Activated naive CD4-positive, alpha-beta T cell treated with anti-CD3 and anti-CD28 coated beads, Interleukin-2, amount 50 U/mL, for 24 hours (primary cell): ENCODE results near the gene XPNPEP2.

Source experiments
- H3K27ac Mint-ChIP-seq: one replicate; pipeline ENCODE4 v1.8.0; 2021; ENCODE audit warnings: mild to moderate bottlenecking, mixed read lengths
- H3K27me3 Mint-ChIP-seq: one replicate; pipeline ENCODE4 v1.8.0; 2021; ENCODE audit warnings: mixed read lengths
- H3K36me3 Mint-ChIP-seq: one replicate; pipeline ENCODE4 v1.8.0; 2021; ENCODE audit warnings: mixed read lengths
- H3K4me1 Mint-ChIP-seq: one replicate; pipeline ENCODE4 v1.8.0; 2021; ENCODE audit warnings: mixed read lengths
- H3K4me3 Mint-ChIP-seq: one replicate; pipeline ENCODE4 v1.8.0; 2021; ENCODE audit warnings: mild to moderate bottlenecking, mixed read lengths
- H3K9me3 Mint-ChIP-seq: one replicate; pipeline ENCODE4 v1.8.0; 2021; ENCODE audit warnings: mixed read lengths

Gene XPNPEP2

GRCh38 chrX:129777218-129778030, 38.6 kb downstream of the XPNPEP2 start:
- Mint-ChIP-seq H3K4me1 (peaks cover 59% of the 10 kb centered on the region), H3K36me3 (peaks cover 2% of the 10 kb centered on the region), H3K27me3 (no peaks in the 10 kb centered on the region), H3K4me3 (peak overlapping the region; percentile 90), H3K9me3 (no peaks in the 10 kb centered on the region), H3K27ac (peak overlapping the region; percentile 97)

GRCh38 chrX:129779086-129779672, 40.4 kb downstream of the XPNPEP2 start:
- H3K9me3 Mint-ChIP-seq, result no peaks in the 10 kb centered on the region
- H3K36me3 Mint-ChIP-seq, result peaks cover 10% of the 10 kb centered on the region
- H3K4me3 Mint-ChIP-seq, result peak overlapping the region; percentile 91
- H3K4me1 Mint-ChIP-seq, result peaks cover 59% of the 10 kb centered on the region
- H3K27ac Mint-ChIP-seq, result peak overlapping the region; percentile 86
- H3K27me3 Mint-ChIP-seq, result no peaks in the 10 kb centered on the region

GRCh38 chrX:129779747-129780146, 41.0 kb downstream of the XPNPEP2 start, which contains the start of gene SASH3:
Gene SASH3, plus strand, starts transcription at chrX:129779949. Its CDS starts 149 bp downstream, at chrX:129780098.
- peaks cover 58% of the 10 kb centered on the region for H3K4me1 Mint-ChIP-seq
- no peaks in the 10 kb centered on the region for H3K9me3 Mint-ChIP-seq
- no peaks in the 10 kb centered on the region for H3K27me3 Mint-ChIP-seq
- H3K4me3 Mint-ChIP-seq, result peak within 1 kb of the TSS; percentile 91
- H3K36me3 Mint-ChIP-seq, result peaks cover 10% of the 10 kb centered on the region
- H3K27ac Mint-ChIP-seq, result peak within 1 kb of the TSS; percentile 87

DNA sequence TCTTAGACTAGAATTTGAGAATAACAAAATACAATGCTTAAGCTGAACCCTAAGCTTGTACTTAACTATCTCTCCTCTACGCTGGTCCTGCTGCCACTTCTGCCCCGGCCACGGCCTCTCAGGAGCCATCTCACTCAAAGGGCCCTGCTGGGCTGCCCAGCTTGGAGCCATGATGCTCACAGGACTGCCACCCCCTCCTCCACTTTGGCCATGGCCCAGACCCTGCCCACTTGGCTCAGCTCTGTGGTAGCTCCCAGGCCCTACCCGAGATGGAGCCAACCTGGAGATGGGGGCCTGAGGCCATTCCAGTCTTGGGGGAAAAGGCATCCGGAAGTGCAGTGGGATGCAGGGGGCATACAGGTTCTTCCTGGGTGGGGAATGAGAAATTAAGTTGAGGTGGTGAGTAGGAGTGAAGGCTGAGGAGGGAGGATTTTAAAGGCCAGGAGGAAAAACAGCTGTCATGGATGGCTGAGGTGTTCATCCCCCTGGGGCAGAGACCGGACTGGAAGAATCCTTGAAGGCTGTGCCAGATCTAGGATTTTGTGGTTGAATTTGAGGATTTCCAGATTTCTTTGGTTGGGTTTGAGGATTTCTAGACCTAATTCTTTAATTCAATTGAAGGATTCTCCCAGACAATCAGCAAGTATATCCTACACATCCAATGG, 41.8 kb downstream of the XPNPEP2 start:
- Mint-ChIP-seq H3K4me3 (peak overlapping the region; percentile 91), H3K27ac (peak overlapping the region; percentile 87), H3K36me3 (peaks cover 9% of the 10 kb centered on the region), H3K4me1 (peaks cover 57% of the 10 kb centered on the region), H3K9me3 (no peaks in the 10 kb centered on the region), H3K27me3 (no peaks in the 10 kb centered on the region)

GRCh38 chrX:129781134-129781672, 42.4 kb downstream of the XPNPEP2 start:
- H3K27ac Mint-ChIP-seq, result peak overlapping the region; percentile 87
- H3K27me3 Mint-ChIP-seq, result no peaks in the 10 kb centered on the region
- peaks cover 62% of the 10 kb centered on the region for H3K4me1 Mint-ChIP-seq
- no peaks in the 10 kb centered on the region for H3K9me3 Mint-ChIP-seq
- peak overlapping the region; percentile 91 for H3K4me3 Mint-ChIP-seq
- H3K36me3 Mint-ChIP-seq, result peaks cover 9% of the 10 kb centered on the region

- Mint-ChIP-seq H3K36me3 (peaks cover 11% of the 10 kb centered on the region), H3K4me3 (peak overlapping the region; percentile 91), H3K27me3 (no peaks in the 10 kb centered on the region), H3K9me3 (no peaks in the 10 kb centered on the region), H3K4me1 (peaks cover 62% of the 10 kb centered on the region), H3K27ac (peak overlapping the region; percentile 87)
Observed at GRCh38 chrX:129781680-129782495, 43.1 kb downstream of the XPNPEP2 start.

GRCh38 chrX:129782706-129783105, 43.9 kb downstream of the XPNPEP2 start:
- Mint-ChIP-seq H3K4me1 (peaks cover 66% of the 10 kb centered on the region), H3K27me3 (no peaks in the 10 kb centered on the region), H3K4me3 (peak overlapping the region; percentile 91), H3K27ac (peak overlapping the region; percentile 93), H3K36me3 (peaks cover 11% of the 10 kb centered on the region), H3K9me3 (no peaks in the 10 kb centered on the region)

- no peaks in the 10 kb centered on the region for H3K9me3 Mint-ChIP-seq
- H3K27me3 Mint-ChIP-seq, result no peaks in the 10 kb centered on the region
- H3K4me1 Mint-ChIP-seq, result peaks cover 66% of the 10 kb centered on the region
- peak overlapping the region; percentile 91 for H3K4me3 Mint-ChIP-seq
- H3K27ac Mint-ChIP-seq, result peak overlapping the region; percentile 93
- H3K36me3 Mint-ChIP-seq, result peaks cover 11% of the 10 kb centered on the region
Observed at GRCh38 chrX:129783291-129783713, 44.5 kb downstream of the XPNPEP2 start.

GRCh38 chrX:129784371-129784770, 45.6 kb downstream of the XPNPEP2 start:
- peaks cover 11% of the 10 kb centered on the region for H3K36me3 Mint-ChIP-seq
- H3K9me3 Mint-ChIP-seq, result no peaks in the 10 kb centered on the region
- H3K4me3 Mint-ChIP-seq, result peak overlapping the region; percentile 91
- H3K27ac Mint-ChIP-seq, result peak overlapping the region; percentile 93
- H3K27me3 Mint-ChIP-seq, result no peaks in the 10 kb centered on the region
- peaks cover 56% of the 10 kb centered on the region for H3K4me1 Mint-ChIP-seq

GRCh38 chrX:129785160-129785947, 46.6 kb downstream of the XPNPEP2 start:
- Mint-ChIP-seq H3K4me1 (peaks cover 54% of the 10 kb centered on the region), H3K9me3 (no peaks in the 10 kb centered on the region), H3K4me3 (peak overlapping the region; percentile 70)

DNA sequence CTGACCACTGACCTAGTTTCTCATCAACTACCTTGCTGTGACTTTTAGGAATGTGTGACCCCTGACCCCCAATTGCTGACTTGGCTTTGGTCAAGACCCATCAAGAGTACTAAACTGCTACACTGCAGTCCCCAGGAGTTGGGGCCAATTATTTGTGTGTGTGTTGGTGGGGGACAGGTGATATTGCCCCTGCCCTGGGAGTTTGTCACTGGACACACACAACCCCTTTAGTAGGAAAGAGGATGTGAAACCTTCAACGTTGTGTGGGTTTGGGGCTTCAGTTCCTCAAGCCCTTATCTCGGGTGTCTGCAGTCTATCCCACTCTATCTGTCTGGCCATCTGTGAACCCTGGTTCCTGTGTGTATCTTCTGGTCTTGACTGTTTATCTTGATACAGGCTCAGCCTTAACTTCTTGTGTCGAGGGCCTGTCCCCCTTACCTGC, 47.5 kb downstream of the XPNPEP2 start:
- Mint-ChIP-seq H3K27me3 (no peaks in the 10 kb centered on the region), H3K9me3 (no peaks in the 10 kb centered on the region), H3K36me3 (peaks cover 11% of the 10 kb centered on the region), H3K27ac (peak overlapping the region; percentile 84), H3K4me1 (peaks cover 54% of the 10 kb centered on the region), H3K4me3 (peak overlapping the region; percentile 70)

More at GRCh38 chrX:129785160-129785947, 46.6 kb downstream of the XPNPEP2 start:
- peak overlapping the region; percentile 86 for H3K27ac Mint-ChIP-seq
- no peaks in the 10 kb centered on the region for H3K27me3 Mint-ChIP-seq
- peaks cover 11% of the 10 kb centered on the region for H3K36me3 Mint-ChIP-seq

- Mint-ChIP-seq H3K4me3 (peak overlapping the region; percentile 51), H3K27ac (peak overlapping the region; percentile 96), H3K36me3 (peaks cover 11% of the 10 kb centered on the region), H3K9me3 (no peaks in the 10 kb centered on the region), H3K4me1 (peaks cover 46% of the 10 kb centered on the region), H3K27me3 (no peaks in the 10 kb centered on the region)
Observed at GRCh38 chrX:129787336-129788055, 48.7 kb downstream of the XPNPEP2 start.

GRCh38 chrX:129788527-129788926, 49.7 kb downstream of the XPNPEP2 start:
- H3K27ac Mint-ChIP-seq, result peak overlapping the region; percentile 87
- peaks cover 37% of the 10 kb centered on the region for H3K4me1 Mint-ChIP-seq
- peaks cover 4% of the 10 kb centered on the region for H3K36me3 Mint-ChIP-seq
- H3K27me3 Mint-ChIP-seq, result no peaks in the 10 kb centered on the region
- no peaks in the 10 kb centered on the region for H3K9me3 Mint-ChIP-seq
- H3K4me3 Mint-ChIP-seq, result no peak overlapping the region

DNA sequence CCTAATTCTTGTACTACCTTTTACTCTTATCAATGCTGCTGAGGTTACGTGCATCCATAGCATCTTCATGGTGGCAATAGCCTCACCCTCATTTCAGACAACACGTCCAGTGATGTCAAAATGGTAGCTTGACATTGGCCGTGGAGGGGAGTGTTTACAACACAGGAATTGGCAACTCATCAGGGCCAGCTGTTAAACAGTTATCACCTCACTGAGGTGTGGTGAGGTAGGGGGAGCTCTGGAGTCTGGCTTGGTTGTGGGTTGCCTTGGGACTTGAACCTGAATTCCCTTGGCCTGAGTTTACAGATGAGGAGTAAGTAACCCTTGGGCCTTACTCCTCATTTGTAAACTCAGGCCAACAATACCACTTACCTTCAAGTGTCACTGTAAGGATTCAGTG, 51.4 kb downstream of the XPNPEP2 start:
- H3K27ac Mint-ChIP-seq, result peak overlapping the region; percentile 12
- H3K36me3 Mint-ChIP-seq, result peaks cover 3% of the 10 kb centered on the region
- no peak overlapping the region for H3K4me3 Mint-ChIP-seq
- peaks cover 23% of the 10 kb centered on the region for H3K4me1 Mint-ChIP-seq
- no peaks in the 10 kb centered on the region for H3K27me3 Mint-ChIP-seq
- H3K9me3 Mint-ChIP-seq, result no peaks in the 10 kb centered on the region
